Adrenal gland (tissue), 5 donors: ENCODE measurements around the gene TMEM63C.

ENCODE experiments used
- POLR2A ChIP-seq, 2 donors: fragments of 450-650 bp; IDR thresholded peaks; one replicate each; pipeline ENCODE4 v1.6.1; 2017; ENCODE audit warnings: antibody characterized with exemption in 2 of 2, mild to moderate bottlenecking in 2 of 2, moderate library complexity in 1 of 2
- TF ChIP-seq, protein P1 (sequence below), 6 experiments: fragments of 450-650 bp in 4 of 6; fragments of 200-600 bp in 2 of 6; sonication (generic) in 1 of 6; IDR thresholded peaks; 1 replicate in 5 of 6; 2 replicates in 1 of 6; pipeline versions ENCODE4 v1.5.1 to v1.8.0; 2016 to 2021; ENCODE audit warnings: antibody characterized with exemption in 6 of 6, mild to moderate bottlenecking in 2 of 6, moderate library complexity in 1 of 6
- donor health status: DM: no; HTN: no; CAD: no.

DNA sequence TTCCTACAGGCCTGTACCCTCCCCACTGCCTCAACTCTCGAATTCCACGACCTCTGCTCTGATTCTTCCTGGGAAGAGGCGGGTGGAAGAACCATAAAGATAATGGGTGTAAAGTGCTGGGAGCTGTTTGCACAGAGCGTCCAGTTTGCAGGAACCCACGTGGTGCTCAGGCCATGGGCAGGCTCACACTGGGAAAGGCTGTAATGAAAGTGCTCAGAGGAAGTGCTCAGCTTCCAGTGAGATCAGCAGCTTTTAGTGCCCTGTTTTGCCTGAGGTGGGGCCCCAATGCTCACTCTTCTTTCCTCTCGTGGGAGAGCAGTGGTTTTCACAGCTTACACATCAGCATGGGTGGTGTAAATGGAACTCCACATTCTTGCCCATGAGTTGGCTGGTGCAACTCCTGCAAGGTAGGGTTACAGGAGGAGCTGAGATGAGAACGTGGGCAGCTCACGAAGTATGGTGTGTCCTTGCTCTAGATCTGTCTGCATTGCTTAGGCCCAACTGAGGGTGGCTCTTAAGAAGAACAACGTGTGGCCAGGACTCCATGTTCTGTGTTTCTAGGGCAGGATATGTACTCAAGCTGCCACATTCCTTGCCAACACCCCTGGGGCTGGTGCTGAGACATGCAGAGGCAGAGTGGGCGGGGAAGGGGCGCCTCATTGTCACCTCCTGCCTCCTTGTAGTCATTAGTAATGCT, 2.9 kb downstream of the TMEM63C start:
- TF ChIP-seq, protein P1, sequence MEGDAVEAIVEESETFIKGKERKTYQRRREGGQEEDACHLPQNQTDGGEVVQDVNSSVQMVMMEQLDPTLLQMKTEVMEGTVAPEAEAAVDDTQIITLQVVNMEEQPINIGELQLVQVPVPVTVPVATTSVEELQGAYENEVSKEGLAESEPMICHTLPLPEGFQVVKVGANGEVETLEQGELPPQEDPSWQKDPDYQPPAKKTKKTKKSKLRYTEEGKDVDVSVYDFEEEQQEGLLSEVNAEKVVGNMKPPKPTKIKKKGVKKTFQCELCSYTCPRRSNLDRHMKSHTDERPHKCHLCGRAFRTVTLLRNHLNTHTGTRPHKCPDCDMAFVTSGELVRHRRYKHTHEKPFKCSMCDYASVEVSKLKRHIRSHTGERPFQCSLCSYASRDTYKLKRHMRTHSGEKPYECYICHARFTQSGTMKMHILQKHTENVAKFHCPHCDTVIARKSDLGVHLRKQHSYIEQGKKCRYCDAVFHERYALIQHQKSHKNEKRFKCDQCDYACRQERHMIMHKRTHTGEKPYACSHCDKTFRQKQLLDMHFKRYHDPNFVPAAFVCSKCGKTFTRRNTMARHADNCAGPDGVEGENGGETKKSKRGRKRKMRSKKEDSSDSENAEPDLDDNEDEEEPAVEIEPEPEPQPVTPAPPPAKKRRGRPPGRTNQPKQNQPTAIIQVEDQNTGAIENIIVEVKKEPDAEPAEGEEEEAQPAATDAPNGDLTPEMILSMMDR (IDR thresholded peaks at IDR 0.05), result no peak
- TF ChIP-seq POLR2A (IDR thresholded peaks at IDR 0.05), result no peak
